Adrenal gland (tissue), 12 donors: ENCODE results near the gene RABGAP1. TPM values are rescaled to one million over a fixed set of nuclear protein-coding genes. Genes with fewer than 3 reads are reported as not detected.

Experiments used
- DNase-seq, 7 donors: peaks; one replicate each; pipeline ENCODE4 v3.0.0-alpha.2; 2019 to 2020
- H3K27ac ChIP-seq, 5 donors: fragments of 200-600 bp; sonication (generic) in 4 of 5; 1 replicate in 3 of 5; 2 replicates in 2 of 5; pipeline versions ENCODE4 v1.5.1 to v1.8.0; 2016 to 2020; ENCODE audit warnings: mild to moderate bottlenecking in 1 of 5
- H3K27me3 ChIP-seq: fragments of 200-600 bp; 2 replicates; pipeline ENCODE4 v1.8.0; 2021
- H3K36me3 ChIP-seq, 2 donors: fragments of 200-600 bp; replicated peaks in 1 of 2; 1 replicate in 1 of 2; 2 replicates in 1 of 2; pipeline versions ENCODE4 v1.5.1 to v1.8.0; 2018 to 2022
- H3K4me1 ChIP-seq, 2 donors: fragments of 200-600 bp; replicated peaks in 1 of 2; 1 replicate in 1 of 2; 2 replicates in 1 of 2; pipeline versions ENCODE4 v1.5.1 to v1.8.0; 2018 to 2021
- H3K4me3 ChIP-seq, 4 donors: fragments of 200-600 bp; sonication (generic) in 3 of 4; one replicate each; pipeline ENCODE4 v1.5.1; 2016 to 2018
- H3K9me3 ChIP-seq, 3 donors: fragments of 200-600 bp; sonication (generic) in 1 of 3; replicated peaks in 1 of 3; 1 replicate in 2 of 3; 2 replicates in 1 of 3; pipeline versions ENCODE4 v1.5.1 to v1.8.0; 2016 to 2021
- CTCF ChIP-seq, 6 experiments: fragments of 450-650 bp in 4 of 6; fragments of 200-600 bp in 2 of 6; sonication (generic) in 1 of 6; IDR thresholded peaks; 1 replicate in 5 of 6; 2 replicates in 1 of 6; pipeline versions ENCODE4 v1.5.1 to v1.8.0; 2016 to 2021; ENCODE audit warnings: antibody characterized with exemption in 6 of 6, mild to moderate bottlenecking in 2 of 6, moderate library complexity in 1 of 6
- POLR2A ChIP-seq, 2 donors: fragments of 450-650 bp; IDR thresholded peaks; one replicate each; pipeline ENCODE4 v1.6.1; 2017; ENCODE audit warnings: antibody characterized with exemption in 2 of 2, mild to moderate bottlenecking in 2 of 2, moderate library complexity in 1 of 2
- WGBS, 4 donors: extraction: QIAGEN DNeasy Blood & Tissue Kit in 2 of 4; methylation state at CpG; one replicate each; pipeline versions ENCODE4 v1.1.5 to v1.1.7; 2013 to 2017; 5-methylcytosine and 5-hydroxymethylcytosine counted together
- intact Hi-C, 2 donors: fragments of 100-400 bp; cut with DNase I; formaldehyde crosslinking; loops; one replicate each; pipeline versions ENCODE4 v1.14.1 to v1.15.0; 2022 to 2023
- polyA plus RNA-seq, 3 donors: library from polyadenylated mRNA; stranded (reverse); fragments of 200-250 nt in 2 of 3; fragments of 350-450 nt in 1 of 3; fragmentation: Illumina TruSeq in 1 of 3; extraction: RNeasy Lipid Tissue Mini Kit (QIAGEN cat#74804) in 1 of 3; gene quantifications; one replicate each; pipeline ENCODE4 v1.2.3, GENCODE V29; 2013 to 2014
- total RNA-seq, 9 donors: library from RNA; depleted of rRNA in 4 of 9; stranded (reverse); fragments of >200 nt in 4 of 9; fragments of 120-200 nt in 1 of 9; fragmentation: NEBNext Ultra II Directional in 1 of 9; extraction: Animal tissue kit (Norgen Biotek cat#: 25700) in 1 of 9; gene quantifications; one replicate each; pipeline versions ENCODE4 v1.1.0 to v1.2.4, GENCODE V29; 2013 to 2023
- donor health status: healthy with polysubstance abuse.
- donor health status: Bipolar disorder and iron deficiency.
- donor health status: DM: yes; HTN: yes; CAD: no.
- donor health status: DM: no; HTN: no; CAD: no.
- donor health status: DM: no; HTN: no; CAD: no.
- donor health status: DM: yes; HTN: yes; CAD: no.

Gene RABGAP1
- total and polyA plus RNA-seq, 12 donors: 8.5 to 62.3 (median 34.3) TPM

- H3K4me3 ChIP-seq: no peak overlapping the region
- no peaks in the 10 kb centered on the region for H3K4me1 ChIP-seq
- H3K9me3 ChIP-seq: no peaks in the 10 kb centered on the region
- no peak overlapping the region for H3K27ac ChIP-seq
- DNase-seq: no peak
- TF ChIP-seq CTCF (IDR thresholded peaks at IDR 0.05) (no peak), POLR2A (IDR thresholded peaks at IDR 0.05) (no peak)
- WGBS, 4 donors: 86 to 93% (median 90%) methylated on average over 7 of the region's 7 CpGs
- peaks cover 0 to 51% of the 10 kb centered on the region in 2 donors for H3K36me3 ChIP-seq
- intact Hi-C loops: no loop called here
- no peaks in the 10 kb centered on the region for H3K27me3 ChIP-seq
Observed at GRCh38 chr9:123104807-123105206, 164.0 kb downstream of the RABGAP1 start.

GRCh38 chr9:123105490-123105889 is 164.7 kb downstream of the RABGAP1 start:
- WGBS, 4 donors: 82 to 93% (median 93%) methylated on average over 5 of the region's 5 CpGs
- TF ChIP-seq POLR2A (IDR thresholded peaks at IDR 0.05): no peak
- Histone ChIP-seq H3K9me3 (no peaks in the 10 kb centered on the region), H3K27ac (no peak overlapping the region), H3K4me3 (no peak overlapping the region), H3K27me3 (no peaks in the 10 kb centered on the region), H3K36me3 (peaks cover 0 to 47% of the 10 kb centered on the region in 2 donors), H3K4me1 (no peaks in the 10 kb centered on the region)
- DNase-seq: no peak
- intact Hi-C loops: no loop called here

GRCh38 chr9:123107639-123108285 is 166.9 kb downstream of the RABGAP1 start:
- H3K4me1 ChIP-seq: no peaks in the 10 kb centered on the region
- intact Hi-C loops: no loop called here
- TF ChIP-seq CTCF (IDR thresholded peaks at IDR 0.05) (no peak), POLR2A (IDR thresholded peaks at IDR 0.05) (no peak)
- H3K9me3 ChIP-seq: no peaks in the 10 kb centered on the region
- H3K27me3 ChIP-seq: no peaks in the 10 kb centered on the region
- no peak overlapping the region for H3K4me3 ChIP-seq
- no peak overlapping the region for H3K27ac ChIP-seq
- H3K36me3 ChIP-seq: peaks cover 0 to 34% of the 10 kb centered on the region in 2 donors
- WGBS, 4 donors: 70 to 89% (median 84%) methylated on average over 11 of the region's 11 CpGs
- no peak for DNase-seq

- no peak for TF ChIP-seq CTCF (IDR thresholded peaks at IDR 0.05)
- no peak for TF ChIP-seq POLR2A (IDR thresholded peaks at IDR 0.05)
- intact Hi-C loops: no loop called here
- Histone ChIP-seq H3K27ac (no peak overlapping the region), H3K27me3 (no peaks in the 10 kb centered on the region), H3K9me3 (no peaks in the 10 kb centered on the region), H3K4me3 (no peak overlapping the region), H3K4me1 (no peaks in the 10 kb centered on the region), H3K36me3 (peaks cover 0 to 29% of the 10 kb centered on the region in 2 donors)
- no peak for DNase-seq
- 91 to 95% (median 93%) methylated on average over 9 of the region's 9 CpGs for WGBS, 4 donors
Observed at GRCh38 chr9:123108976-123109375, 168.2 kb downstream of the RABGAP1 start.
